ENCODE measurements around the gene CLDN3.

The CLDN3 gene

DNA sequence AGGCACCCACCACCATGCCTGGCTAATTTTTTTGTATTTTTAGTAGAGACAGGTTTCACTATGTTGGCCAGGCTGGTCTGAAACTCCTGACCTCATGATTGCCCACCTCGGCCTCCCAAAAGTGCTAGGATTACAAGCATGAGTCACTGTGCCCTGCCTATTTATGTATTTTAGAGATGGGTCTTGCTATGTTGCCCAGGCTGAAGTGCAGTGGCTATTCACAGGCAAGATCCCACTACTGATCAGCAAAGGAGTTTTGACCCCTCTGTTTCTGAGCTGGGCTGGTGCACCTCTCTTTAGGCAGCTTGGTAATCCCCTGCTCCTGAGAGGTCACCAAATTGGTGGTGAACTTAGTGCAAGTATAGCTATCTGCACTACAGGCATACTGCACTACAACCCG, 37.7 kb downstream of the CLDN3 start:
- no peak for TF ChIP-seq ZFX (IDR thresholded peaks at IDR 0.05; ENCODE audit: borderline replicate concordance)
- TF ChIP-seq, protein P1, sequence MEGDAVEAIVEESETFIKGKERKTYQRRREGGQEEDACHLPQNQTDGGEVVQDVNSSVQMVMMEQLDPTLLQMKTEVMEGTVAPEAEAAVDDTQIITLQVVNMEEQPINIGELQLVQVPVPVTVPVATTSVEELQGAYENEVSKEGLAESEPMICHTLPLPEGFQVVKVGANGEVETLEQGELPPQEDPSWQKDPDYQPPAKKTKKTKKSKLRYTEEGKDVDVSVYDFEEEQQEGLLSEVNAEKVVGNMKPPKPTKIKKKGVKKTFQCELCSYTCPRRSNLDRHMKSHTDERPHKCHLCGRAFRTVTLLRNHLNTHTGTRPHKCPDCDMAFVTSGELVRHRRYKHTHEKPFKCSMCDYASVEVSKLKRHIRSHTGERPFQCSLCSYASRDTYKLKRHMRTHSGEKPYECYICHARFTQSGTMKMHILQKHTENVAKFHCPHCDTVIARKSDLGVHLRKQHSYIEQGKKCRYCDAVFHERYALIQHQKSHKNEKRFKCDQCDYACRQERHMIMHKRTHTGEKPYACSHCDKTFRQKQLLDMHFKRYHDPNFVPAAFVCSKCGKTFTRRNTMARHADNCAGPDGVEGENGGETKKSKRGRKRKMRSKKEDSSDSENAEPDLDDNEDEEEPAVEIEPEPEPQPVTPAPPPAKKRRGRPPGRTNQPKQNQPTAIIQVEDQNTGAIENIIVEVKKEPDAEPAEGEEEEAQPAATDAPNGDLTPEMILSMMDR (IDR thresholded peaks at IDR 0.05): no peak
- H3K27ac ChIP-seq: no peak overlapping the region

GRCh38 chr7:73730485-73730884, 39.6 kb downstream of the CLDN3 start:
- TF ChIP-seq ZFX (IDR thresholded peaks at IDR 0.05; ENCODE audit: borderline replicate concordance): no peak
- TF ChIP-seq, protein P1 (IDR thresholded peaks at IDR 0.05): no peak
- H3K27ac ChIP-seq: no peak overlapping the region

DNA sequence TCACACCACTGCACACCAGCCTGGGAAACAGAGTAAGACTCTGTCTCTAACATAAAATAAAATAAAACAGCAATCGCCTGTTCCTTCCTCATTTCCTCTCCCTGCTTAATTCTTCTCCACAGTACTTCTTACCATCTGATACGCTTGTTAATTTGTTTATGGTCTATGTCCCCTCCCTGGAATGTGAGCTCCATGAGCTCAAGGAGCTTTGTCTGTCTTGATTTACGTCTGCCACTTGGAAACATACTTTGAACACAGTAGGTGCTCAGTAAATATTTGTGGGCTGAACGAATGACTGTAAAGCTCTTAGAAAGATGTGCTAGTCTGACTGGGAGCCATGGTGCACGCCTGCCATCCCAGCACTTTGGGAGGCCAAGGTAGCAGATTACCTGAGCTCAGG, 41.5 kb downstream of the CLDN3 start:
- H3K27ac ChIP-seq: no peak overlapping the region
- TF ChIP-seq, protein P1 (IDR thresholded peaks at IDR 0.05): no peak
- TF ChIP-seq ZFX (IDR thresholded peaks at IDR 0.05; ENCODE audit: borderline replicate concordance): no peak

GRCh38 chr7:73727952-73728351, 42.1 kb downstream of the CLDN3 start:
- no peak for TF ChIP-seq ZFX (IDR thresholded peaks at IDR 0.05; ENCODE audit: borderline replicate concordance)
- TF ChIP-seq, protein P1 (IDR thresholded peaks at IDR 0.05): no peak
- H3K27ac ChIP-seq: no peak overlapping the region

DNA sequence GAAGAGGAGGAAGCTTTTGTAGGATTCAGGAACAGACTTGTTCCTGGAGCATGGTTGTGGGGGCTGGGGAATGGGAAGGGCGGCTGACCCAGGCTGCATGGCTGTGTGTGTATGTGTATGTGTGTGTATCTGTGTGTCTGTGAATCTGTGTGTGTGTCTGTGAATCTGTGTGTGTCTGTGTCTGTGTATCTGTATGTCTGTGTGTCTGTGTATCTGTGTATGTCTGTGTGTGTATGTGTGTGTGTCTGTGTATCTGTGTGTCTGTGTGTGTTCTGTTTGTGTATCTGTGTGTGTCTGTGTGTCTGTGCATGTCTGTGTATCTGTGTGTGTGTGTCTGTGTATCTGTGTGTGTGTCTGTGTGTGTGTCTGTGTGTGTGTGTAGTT, 44.0 kb downstream of the CLDN3 start:
- TF ChIP-seq ZFX (IDR thresholded peaks at IDR 0.05; ENCODE audit: borderline replicate concordance): no peak
- TF ChIP-seq, protein P1 (IDR thresholded peaks at IDR 0.05): peak; percentile 65
- no peak overlapping the region for H3K27ac ChIP-seq

DNA sequence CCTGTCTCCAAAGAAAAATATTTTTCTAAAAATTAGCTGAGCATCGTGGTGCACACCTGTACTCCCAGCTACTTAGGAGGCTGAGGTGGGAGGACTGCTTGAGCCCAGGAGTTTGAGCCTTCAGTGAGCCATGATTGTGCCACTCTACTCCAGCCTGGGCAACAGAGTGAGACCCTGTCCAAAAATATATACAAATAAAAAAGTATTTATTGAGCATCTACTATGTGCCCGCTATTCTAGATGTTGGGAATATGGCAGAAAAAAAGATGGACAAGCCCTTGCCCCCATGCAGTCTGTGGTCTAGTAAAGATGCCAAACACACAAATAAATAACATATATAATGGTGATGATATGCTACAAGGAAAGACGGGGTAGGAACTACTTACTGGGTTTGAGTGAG, 46.3 kb downstream of the CLDN3 start:
- H3K27ac ChIP-seq: no peak overlapping the region
- no peak for TF ChIP-seq ZFX (IDR thresholded peaks at IDR 0.05; ENCODE audit: borderline replicate concordance)
- TF ChIP-seq, protein P1 (IDR thresholded peaks at IDR 0.05): no peak

DNA sequence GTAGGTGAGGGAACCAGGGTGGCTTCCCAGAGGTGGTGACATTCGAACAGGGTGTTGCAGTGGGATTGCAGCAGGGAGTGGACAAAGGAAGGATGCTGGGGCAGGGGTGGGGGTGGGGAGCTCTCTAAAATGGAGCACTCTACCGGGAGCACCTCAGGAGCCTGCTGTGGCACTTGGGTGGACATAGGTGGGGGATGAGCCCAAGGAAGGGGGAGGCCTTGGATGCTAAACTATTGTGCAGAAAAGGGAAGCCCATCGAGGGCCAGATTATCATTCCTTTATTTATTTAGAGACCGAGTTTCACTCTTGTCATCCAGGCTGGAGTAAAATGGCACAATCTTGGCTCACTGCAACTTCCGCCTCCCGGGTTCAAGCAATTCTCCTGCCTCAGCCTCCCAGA, 47.3 kb downstream of the CLDN3 start:
- TF ChIP-seq, protein P1 (IDR thresholded peaks at IDR 0.05): no peak
- no peak for TF ChIP-seq ZFX (IDR thresholded peaks at IDR 0.05; ENCODE audit: borderline replicate concordance)

GRCh38 chr7:73722182-73722581, 47.9 kb downstream of the CLDN3 start:
- peak overlapping the region; percentile 39; the same call in 1 of the 2 replicates for H3K27ac ChIP-seq

More for the DNA sequence above, 47.3 kb downstream of the CLDN3 start:
- no peak overlapping the region for H3K27ac ChIP-seq

Data from 22Rv1 (cell line).